GM21390 (cell line): ENCODE results near the gene NRTN.

Experiments used
- ATAC-seq: cut with Tn5 transposase; IDR thresholded peaks from one replicate; pipeline ENCODE4 v1.9.1; 2021; ENCODE audit not compliant: unreplicated experiment

The NRTN gene

GRCh38 chr19:5789886-5790558 is 14.8 kb upstream of the NRTN start:
- ATAC-seq: no peak

- ATAC-seq: peak; percentile 84
Measured at GRCh38 chr19:5790559-5791520, 14.0 kb upstream of the NRTN start, which contains the start of gene DUS3L. DUS3L (minus strand) TSS chr19:5791163; CDS start chr19:5791141, 22 bp downstream.

GRCh38 chr19:5792224-5792623 is 12.6 kb upstream of the NRTN start:
- ATAC-seq: no peak

GRCh38 chr19:5793188-5793587 is 11.7 kb upstream of the NRTN start:
- ATAC-seq: no peak

- no peak for ATAC-seq
Measured at GRCh38 chr19:5795382-5795919, 9.4 kb upstream of the NRTN start.

- no peak for ATAC-seq
Measured at GRCh38 chr19:5798244-5798643, 6.6 kb upstream of the NRTN start.

- ATAC-seq: no peak
Measured at GRCh38 chr19:5799247-5800241, 5.3 kb upstream of the NRTN start.

- no peak for ATAC-seq
Measured at GRCh38 chr19:5800361-5801270, 4.3 kb upstream of the NRTN start.

GRCh38 chr19:5801796-5802619 is 2.9 kb upstream of the NRTN start:
- no peak for ATAC-seq

GRCh38 chr19:5803441-5803751 is 1.5 kb upstream of the NRTN start:
- no peak for ATAC-seq

GRCh38 chr19:5803752-5804515 is 933 bp upstream of the NRTN start:
- peak; percentile 65 for ATAC-seq

- no peak for ATAC-seq
Measured at GRCh38 chr19:5805462-5806132, 730 bp downstream of the NRTN start.

- ATAC-seq: no peak
Measured at GRCh38 chr19:5806133-5806489, 1.2 kb downstream of the NRTN start.

- ATAC-seq: no peak
Measured at GRCh38 chr19:5806905-5807304, 2.0 kb downstream of the NRTN start.

GRCh38 chr19:5808120-5808816 is 3.4 kb downstream of the NRTN start:
- ATAC-seq: no peak

GRCh38 chr19:5809053-5809452 is 4.2 kb downstream of the NRTN start:
- ATAC-seq: no peak

GRCh38 chr19:5809469-5809868 is 4.6 kb downstream of the NRTN start:
- ATAC-seq: no peak
